SH-SY5Y (cell line): ENCODE results near the gene GRB10.

Source experiments
- GATA2 ChIP-seq: IDR thresholded peaks from 2 replicates; pipeline ENCODE4 v1.6.1; 2011; ENCODE audit warnings: mild to moderate bottlenecking, low read depth, low read length
- GATA3 ChIP-seq: IDR thresholded peaks from 2 replicates; pipeline ENCODE4 v1.6.1; 2011; ENCODE audit warnings: low read depth, mild to moderate bottlenecking, low read length, moderate library complexity

GRB10 gene

DNA sequence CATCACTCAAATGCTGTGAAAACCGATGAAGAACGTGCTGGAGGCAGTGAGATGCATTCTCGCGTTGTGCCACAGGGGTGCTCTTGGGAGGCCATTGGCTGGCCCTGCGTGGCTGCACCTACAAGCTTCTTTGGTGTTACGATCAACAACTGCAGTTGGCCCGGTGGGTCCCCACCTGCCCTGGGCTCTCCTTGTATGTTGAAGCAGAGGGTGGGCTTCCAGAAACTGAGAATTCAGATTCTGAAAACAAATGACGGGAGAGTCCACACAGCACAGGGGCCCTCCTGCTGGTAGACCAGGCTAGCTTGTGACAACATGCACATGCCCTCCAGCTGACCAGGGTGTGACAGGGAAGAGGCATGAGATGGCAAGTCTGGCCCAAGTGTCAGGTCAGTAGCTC lies 193.8 kb downstream of the GRB10 start:
- TF ChIP-seq GATA3: no peak
- no peak for TF ChIP-seq GATA2

DNA sequence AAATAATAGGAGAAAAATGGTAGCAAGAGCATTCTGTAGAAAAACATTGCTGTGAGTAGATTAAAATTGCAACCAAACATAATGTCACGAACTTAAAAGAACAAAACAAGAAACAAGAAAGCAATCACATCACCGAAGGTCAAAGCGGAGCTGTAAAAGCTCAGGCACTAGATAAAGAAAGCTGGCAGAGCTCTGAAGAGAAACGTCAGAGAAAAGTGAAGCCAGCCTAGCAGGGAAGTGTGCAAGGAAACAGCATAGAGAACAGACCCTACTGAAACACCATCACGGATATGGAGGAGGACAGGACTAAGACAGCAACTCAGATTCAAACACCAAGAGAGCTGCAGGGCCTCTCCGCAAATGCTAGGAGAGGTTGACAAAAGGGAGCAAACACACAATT lies 195.0 kb downstream of the GRB10 start:
- TF ChIP-seq GATA3: no peak
- TF ChIP-seq GATA2: no peak

DNA sequence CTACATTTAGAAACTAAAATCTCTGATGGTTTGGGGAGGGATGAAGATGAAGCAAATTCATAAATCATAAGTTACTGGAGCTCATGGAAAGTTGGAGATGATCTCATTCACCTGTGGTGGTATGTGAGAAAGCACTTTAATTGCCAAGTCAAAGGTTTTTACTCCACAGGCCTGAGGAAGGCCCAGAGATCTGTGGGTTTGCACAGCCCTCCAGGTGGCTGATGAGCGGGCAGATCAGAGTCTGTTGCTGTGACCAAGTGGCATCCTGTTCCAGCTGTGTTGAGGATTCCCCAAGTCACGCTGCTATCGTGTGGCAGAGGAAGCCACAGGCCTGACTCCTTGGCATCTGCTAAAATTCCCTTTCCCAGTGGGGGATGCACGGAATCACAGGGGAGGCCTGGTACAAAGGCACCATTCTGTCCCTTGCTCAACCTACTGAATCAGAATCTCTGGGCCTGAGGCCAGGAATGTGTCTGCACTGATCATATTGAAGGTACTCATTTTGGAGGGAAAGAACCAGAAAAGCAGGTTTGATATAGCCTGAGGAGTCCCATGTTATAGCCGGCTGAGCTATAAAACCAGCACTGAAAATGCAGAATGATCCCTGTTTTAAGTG lies 197.8 kb downstream of the GRB10 start:
- TF ChIP-seq GATA2: no peak
- no peak for TF ChIP-seq GATA3

DNA sequence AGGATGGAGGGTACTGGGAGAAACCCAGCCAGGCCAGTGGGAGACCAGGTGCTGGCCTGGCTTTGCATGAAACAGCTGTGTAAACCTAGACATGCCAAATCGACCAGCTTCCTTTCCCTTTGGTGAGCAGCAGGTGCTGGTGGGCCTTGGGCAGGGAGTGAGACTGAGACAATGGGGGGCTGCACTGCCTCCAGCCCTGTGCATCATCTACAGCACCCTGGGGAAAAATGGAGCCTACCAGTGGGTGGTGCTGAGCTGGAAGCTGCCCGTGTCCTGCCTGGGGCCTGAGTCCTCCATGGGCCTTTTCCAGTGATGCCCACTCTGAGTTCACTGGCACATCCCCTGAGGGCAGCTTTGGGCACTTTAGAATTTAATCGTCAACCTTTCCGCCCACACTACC lies 198.3 kb downstream of the GRB10 start:
- TF ChIP-seq GATA3: no peak
- no peak for TF ChIP-seq GATA2

DNA sequence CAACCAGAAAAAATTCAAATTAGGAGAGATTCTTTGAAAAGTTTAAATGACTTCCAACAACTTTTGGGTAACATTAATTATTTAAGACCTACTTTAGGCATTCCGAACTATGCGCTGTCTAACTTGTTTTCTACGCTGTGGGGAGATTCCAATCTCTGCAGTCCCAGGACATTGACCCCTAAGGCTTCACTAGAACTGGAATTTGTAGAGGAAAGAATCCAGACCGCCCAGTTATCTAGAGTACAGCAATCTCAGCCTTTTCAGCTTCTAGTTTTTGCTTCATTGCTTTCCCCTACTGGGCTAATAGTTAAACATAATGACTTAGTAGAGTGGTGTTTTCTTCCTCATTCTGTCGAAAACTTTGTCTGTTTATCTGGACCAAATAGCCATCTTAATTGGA lies 202.6 kb downstream of the GRB10 start:
- TF ChIP-seq GATA2: no peak
- no peak for TF ChIP-seq GATA3

DNA sequence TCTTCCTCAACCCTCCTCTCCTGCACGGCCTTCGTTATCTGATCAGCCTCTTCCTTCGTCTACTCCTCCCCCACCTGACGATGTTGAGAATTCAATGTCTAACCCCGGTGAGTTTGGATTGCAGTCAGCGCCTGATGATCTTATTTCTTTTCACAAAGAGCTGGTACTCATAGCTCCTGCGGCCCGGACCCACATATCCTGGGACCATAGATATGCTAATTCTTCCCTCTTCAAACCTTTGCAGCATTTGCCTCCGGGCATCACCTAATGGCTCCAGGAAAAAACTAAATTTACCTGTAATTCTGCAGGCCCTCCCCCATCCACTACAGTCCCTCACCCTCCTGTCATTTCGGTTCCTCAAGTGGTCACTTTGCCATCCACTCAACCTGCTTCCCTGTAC lies 205.1 kb downstream of the GRB10 start:
- TF ChIP-seq GATA2: no peak

DNA sequence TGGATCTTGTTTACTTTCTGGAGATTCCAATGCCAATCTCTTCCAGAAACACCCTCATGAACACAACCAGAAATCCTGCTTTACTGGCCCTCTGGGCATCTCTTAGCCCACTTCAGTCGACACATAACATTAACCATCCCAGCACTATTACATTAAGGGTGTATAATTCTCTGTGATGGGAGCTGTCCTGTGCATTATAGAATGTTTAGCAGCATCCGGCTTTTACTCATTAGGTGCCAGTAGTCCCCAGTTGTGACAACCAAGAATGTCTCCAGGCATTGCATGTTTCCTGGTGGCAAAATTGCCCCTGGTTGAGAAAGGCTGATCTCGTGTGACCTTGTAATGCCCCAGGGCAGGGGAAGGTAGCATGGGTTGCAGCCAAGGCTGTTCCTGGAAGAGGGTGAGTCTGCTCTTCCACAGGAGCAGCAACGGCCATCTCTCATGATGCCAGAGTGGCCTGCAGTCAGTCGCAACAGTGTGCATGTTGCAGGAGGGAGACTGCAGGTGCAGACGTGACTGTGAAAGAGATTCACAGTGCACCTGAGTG lies 214.9 kb downstream of the GRB10 start:
- TF ChIP-seq GATA2 (no peak), GATA3 (no peak)

DNA sequence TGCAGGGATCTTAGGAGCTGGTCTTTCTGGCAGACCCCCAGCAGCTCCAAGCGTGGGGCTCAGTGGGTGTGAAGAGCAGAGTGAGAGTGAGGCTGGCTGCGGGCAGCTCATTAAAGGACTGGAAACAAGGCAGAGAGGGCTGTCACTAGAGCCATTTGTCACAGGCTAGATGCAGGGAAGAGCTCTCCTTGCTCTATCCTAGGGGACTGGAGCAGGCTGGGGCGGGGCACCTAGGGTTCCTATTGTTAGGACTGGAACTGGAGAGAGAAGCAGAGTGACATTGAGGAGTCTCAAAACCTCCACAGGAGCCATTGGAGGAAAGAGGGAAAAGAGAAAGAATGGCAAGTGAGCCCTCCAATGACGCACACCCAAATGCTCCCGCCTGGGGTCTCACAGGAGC lies 216.7 kb downstream of the GRB10 start:
- TF ChIP-seq GATA3 (no peak), GATA2 (no peak)

DNA sequence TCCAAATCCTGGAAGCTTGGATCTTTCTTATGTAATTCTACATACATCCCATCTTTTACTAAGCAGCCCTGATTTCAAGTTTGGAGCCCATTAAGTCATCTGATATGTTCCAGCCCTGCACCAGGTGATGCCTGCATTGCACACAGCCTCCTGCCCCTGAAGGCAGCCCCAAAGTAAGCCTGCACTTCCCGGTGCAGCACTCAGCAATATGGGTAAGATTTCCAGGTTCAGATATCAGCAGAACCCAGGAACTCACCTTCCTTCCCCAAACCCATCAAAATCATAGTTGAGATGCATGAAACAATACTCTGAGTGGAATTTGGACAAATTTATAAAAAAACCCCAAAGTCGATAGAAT lies 217.2 kb downstream of the GRB10 start:
- TF ChIP-seq GATA3 (no peak), GATA2 (no peak)

DNA sequence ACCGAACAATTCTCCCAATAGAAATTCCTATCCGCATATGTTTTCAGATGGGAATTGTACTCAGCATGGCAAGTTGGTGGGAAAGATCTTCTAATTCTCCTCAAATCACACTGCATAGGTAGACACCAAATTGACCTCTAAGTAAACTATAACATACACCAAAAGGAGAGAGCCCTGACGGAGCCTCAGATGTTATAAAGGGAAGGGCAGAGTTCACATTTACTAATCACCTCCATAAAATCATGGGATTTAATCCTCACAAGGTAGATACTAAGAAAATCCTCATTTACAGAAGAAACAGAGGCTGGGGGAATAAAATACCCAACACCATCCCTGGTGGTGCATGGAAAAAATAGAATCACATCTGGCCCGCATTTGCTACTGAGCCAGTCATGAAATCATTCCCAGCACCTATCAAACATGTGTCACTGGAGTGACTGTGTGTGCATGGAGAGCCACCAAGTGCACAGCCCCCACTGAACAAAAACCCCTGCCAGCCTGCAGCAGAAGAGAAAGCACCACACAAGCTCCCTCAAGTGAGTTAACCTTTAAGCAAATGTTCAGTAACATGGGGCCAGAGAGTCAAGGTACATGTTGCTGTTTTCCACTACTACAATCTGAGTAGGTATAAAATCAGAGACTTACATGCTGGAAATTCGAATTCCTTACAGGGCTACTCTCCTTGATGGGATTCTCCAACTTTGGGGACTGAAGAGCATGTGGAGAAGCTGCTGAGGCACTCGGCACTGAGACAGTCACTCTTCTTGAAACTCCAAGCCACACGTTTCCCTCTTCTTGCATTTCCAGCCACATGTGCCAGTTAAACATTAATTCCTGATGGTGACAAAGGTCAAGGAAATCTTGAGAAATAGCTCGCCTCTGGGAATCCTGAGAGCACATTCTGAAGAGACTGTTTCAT lies 217.8 kb downstream of the GRB10 start, which contains the start of gene DDC:
Gene DDC (minus strand): TSS at position 766 of the 919 bp plus-strand sequence. CDS start 21,320 bp downstream, outside the sequence.
- no peak for TF ChIP-seq GATA3
- TF ChIP-seq GATA2: no peak

DNA sequence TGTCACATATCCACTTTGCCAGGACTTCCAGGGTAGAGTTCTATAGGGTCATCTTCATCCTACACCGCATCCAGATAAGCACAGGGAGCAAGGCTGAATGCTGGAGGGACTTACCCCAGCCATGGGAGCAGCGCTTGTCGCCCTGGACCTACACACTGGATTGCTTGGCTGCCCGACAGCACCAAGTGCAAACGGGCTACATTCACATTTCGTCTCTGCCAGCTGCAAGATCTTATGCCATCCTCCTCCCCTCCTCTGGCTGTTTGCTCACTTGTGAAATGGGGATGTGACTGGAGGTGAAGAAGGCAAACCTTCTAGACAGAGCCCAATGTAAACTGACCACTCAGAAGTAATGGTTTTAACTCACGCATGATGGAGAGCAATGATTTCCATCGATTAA lies 218.5 kb downstream of the GRB10 start:
- TF ChIP-seq GATA3: no peak
- no peak for TF ChIP-seq GATA2

DNA sequence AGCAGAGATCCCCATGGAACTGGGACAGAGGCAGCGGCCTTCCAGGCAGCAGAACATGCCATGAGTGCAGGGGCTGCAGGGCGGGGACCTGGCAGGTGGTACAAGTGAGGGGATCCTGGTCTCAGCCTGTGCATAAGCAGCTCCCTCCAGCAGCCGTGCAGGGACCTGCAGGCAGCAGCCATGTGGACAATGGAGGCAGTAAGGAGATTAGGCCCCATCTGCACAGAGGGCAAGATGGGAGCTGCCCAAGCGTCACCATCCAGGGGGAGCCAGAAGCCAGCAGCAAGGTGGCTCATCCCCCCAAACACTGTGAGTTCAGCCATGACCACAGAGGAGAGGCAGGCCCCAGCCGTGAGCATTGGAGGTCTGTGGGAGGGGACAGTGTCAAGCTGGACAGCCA lies 220.6 kb downstream of the GRB10 start:
- TF ChIP-seq GATA2 (no peak), GATA3 (no peak)

DNA sequence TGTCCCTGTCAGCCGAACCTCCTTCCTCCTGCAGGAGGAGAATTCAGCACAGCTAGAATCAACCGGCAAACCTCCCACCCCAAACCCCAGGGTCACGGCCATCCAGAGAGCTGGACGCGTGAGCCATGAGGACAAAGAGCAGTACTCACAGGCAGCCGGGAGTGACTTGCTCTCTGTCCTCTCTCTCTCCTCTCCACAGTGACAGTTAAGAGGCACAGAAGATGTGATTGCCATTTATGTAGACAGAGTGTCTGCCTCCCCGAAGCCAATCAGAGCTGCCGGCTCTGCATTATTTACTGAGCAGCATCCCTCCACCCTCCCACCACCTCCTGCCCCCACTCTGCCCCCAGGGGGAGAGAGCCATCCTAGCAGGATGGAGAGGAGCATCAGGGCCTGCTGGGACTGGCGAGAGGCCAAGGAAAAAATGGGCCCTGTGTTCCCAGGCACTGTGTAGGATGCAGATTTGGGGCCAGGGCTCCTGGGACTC lies 221.8 kb downstream of the GRB10 start:
- TF ChIP-seq GATA3 (no peak), GATA2 (no peak)

DNA sequence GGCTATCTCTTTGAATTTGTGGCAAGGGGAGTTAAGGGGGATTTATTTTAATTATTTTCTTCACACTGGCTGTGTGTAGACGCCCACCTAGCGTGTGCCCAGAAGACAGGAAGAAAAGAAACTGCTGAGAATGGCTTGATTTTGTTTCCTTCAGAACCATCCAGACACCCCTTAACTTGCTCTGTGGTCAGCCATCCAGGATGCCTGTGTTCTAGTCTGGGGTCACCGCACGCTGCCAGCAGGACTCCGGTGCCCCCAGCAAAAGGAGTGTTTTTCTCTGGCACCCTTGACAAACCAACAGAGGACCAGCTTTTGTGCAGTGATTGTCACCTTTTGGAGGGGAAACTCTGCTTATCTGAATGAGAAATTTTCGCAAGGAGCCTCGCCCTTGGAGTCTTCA lies 222.8 kb downstream of the GRB10 start:
- no peak for TF ChIP-seq GATA3
- no peak for TF ChIP-seq GATA2

DNA sequence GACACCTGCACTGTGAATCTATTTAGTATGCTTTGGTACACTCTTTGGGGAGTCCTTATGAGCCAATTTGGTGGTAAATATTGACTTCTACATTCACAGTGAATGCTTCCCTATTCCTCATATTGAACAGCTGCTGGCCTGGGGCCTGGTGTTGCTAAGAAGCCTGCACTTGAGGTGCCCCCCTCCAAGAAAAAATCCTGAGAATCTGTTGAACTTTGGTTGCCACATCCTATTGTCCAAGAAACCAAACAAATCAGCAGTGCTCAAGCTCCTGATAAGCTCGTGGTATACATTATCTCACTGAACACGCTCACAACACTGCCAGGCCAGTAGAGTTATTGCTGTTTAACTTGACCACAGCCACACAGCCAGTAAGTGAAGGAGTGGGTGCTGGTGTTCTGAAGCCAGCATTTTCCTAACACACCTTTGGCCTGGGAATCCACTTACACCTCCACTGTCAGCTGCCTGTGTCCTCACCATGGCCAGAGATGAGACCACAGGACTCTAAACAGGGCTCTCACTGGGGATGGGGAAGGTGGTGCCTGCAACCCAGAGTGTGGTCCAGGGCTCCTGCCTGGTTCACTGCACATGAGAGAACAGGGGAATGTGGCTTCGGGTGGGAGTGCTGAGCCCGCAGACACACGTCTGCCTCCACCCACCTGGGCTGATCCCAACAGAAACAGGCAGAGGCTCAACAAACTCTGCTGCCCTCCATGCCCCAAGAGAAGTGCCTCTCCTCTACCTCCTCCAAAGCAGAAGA lies 224.2 kb downstream of the GRB10 start:
- no peak for TF ChIP-seq GATA2
- no peak for TF ChIP-seq GATA3
